CD4-positive, alpha-beta T cell (primary cell): Measurements from ENCODE around the gene SAA1. TPM values are rescaled to one million over a fixed set of nuclear protein-coding genes. Genes with fewer than 3 reads are reported as not detected.

Source experiments
- ATAC-seq: fragments of 200-7000 bp; cut with Tn5 transposase; one replicate; pipeline ENCODE4 v1.10.0; 2022; ENCODE audit warnings: mild to moderate bottlenecking; ENCODE audit not compliant: poor library complexity
- CTCF ChIA-PET: fragments of 350-600 bp; sonication (Branson Sonifier 250); formaldehyde crosslinking; loops from one replicate; lab custom pipeline; 2021; ENCODE audit warnings: antibody characterized with exemption, inconsistent platforms; lab: Charles Lee
- POLR2A ChIA-PET: fragments of 350-600 bp; sonication (Branson Sonifier 250); formaldehyde crosslinking; loops from one replicate; lab custom pipeline; 2021; ENCODE audit warnings: antibody characterized with exemption, inconsistent platforms; lab: Charles Lee
- DNase-seq, 14 experiments: peaks; one replicate each; pipeline ENCODE4 v3.0.0-alpha.2; 2013 to 2020; ENCODE audit warnings: mixed read lengths in 2 of 14
- H3K27ac ChIP-seq, 2 donors: one replicate each; pipeline versions ENCODE4 v1.5.1 to v1.7.0; 2013; ENCODE audit warnings: low read length in 2 of 2, low read depth in 1 of 2, mild to moderate bottlenecking in 1 of 2
- H3K27me3 ChIP-seq, 2 experiments: 1 replicate in 1 of 2; 2 replicates in 1 of 2; pipeline versions ENCODE4 v1.6.1 to v1.7.0; 2013; ENCODE audit warnings: low read length in 2 of 2, control low read depth in 1 of 2, mild to moderate bottlenecking in 1 of 2, moderate library complexity in 1 of 2; ENCODE audit not compliant: insufficient read depth in 2 of 2, control insufficient read depth in 1 of 2
- H3K36me3 ChIP-seq: one replicate; pipeline ENCODE4 v1.6.1; 2013; ENCODE audit warnings: low read length, control low read depth; ENCODE audit not compliant: insufficient read depth
- H3K4me1 ChIP-seq: one replicate; pipeline ENCODE4 v1.6.1; 2013; ENCODE audit warnings: low read length, control low read depth; ENCODE audit not compliant: insufficient read depth
- H3K4me3 ChIP-seq: one replicate; pipeline ENCODE4 v1.5.1; 2013; ENCODE audit warnings: mild to moderate bottlenecking, low read length, moderate library complexity
- H3K9me3 ChIP-seq, 2 experiments: 1 replicate in 1 of 2; 2 replicates in 1 of 2; pipeline versions ENCODE4 v1.6.1 to v1.7.0; 2013; ENCODE audit warnings: low read length in 2 of 2, mild to moderate bottlenecking in 2 of 2, control low read depth in 1 of 2, moderate library complexity in 1 of 2; ENCODE audit not compliant: control insufficient read depth in 1 of 2, insufficient read depth in 1 of 2
- H3K27ac Mint-ChIP-seq: one replicate; pipeline ENCODE4 v1.8.0; 2020; ENCODE audit warnings: mixed read lengths
- H3K27me3 Mint-ChIP-seq: one replicate; pipeline ENCODE4 v1.8.0; 2021; ENCODE audit warnings: mixed read lengths
- H3K36me3 Mint-ChIP-seq: one replicate; pipeline ENCODE4 v1.8.0; 2021; ENCODE audit warnings: low read depth, mixed read lengths
- H3K4me1 Mint-ChIP-seq: one replicate; pipeline ENCODE4 v1.8.0; 2021; ENCODE audit warnings: low read depth, mixed read lengths
- H3K4me3 Mint-ChIP-seq: one replicate; pipeline ENCODE4 v1.8.0; 2020; ENCODE audit warnings: mild to moderate bottlenecking, mixed read lengths
- H3K9me3 Mint-ChIP-seq: one replicate; pipeline ENCODE4 v1.8.0; 2020; ENCODE audit warnings: mixed read lengths
- intact Hi-C, 2 experiments: fragments of 100-400 bp; cut with DNase I in 1 of 2; cut with micrococcal nuclease in 1 of 2; formaldehyde crosslinking; loops; one replicate each; pipeline versions ENCODE4 v1.15.1 to v1.9.0; 2023 to 2025; cut with DNase I, micrococcal nuclease
- total RNA-seq, 174 experiments: library from RNA in 2 of 174; stranded (reverse) in 2 of 174; gene quantifications; one replicate each; pipeline ENCODE4 v1.2.3 and lab custom pipeline; 2021 to 2026
- TF ChIP-seq, protein P1 (sequence below): fragments of 200-600 bp; IDR thresholded peaks from one replicate; pipeline ENCODE4 v1.8.0; 2022; ENCODE audit warnings: antibody characterized with exemption, mild to moderate bottlenecking

SAA1 gene
- total RNA-seq, 2 experiments from 2014 or later = not detected

DNA sequence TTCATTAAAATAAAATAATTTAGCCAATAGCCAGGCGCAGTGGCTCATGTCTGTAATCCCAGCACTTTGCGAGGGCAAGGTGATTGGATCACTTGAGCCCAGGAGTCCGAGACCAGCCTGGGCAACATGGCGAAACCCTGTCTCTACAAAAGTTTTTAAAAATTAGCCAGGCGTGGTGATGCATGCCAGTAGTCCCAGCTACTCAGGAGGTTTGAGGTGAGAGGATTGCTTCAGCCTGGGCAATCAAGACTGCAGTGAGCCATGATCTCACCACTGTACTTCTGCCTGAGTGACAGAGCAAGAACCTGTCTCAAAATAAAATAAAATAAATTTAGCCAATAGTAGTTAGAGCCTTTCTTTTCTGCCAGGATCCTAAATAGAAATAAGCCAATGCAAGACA lies 43.6 kb downstream of the SAA1 start:
- Mint-ChIP-seq H3K4me1 (no peaks in the 10 kb centered on the region), H3K4me3 (no peak overlapping the region), H3K27ac (no peak overlapping the region), H3K27me3 (no peaks in the 10 kb centered on the region), H3K36me3 (peaks cover 78% of the 10 kb centered on the region), H3K9me3 (no peaks in the 10 kb centered on the region)
- ChIA-PET CTCF (no interaction called here), POLR2A (no interaction called here)
- peaks cover 65% of the 10 kb centered on the region for H3K36me3 ChIP-seq
- H3K4me3 ChIP-seq = no peak overlapping the region
- H3K27ac ChIP-seq = no peak overlapping the region
- TF ChIP-seq, protein P1, sequence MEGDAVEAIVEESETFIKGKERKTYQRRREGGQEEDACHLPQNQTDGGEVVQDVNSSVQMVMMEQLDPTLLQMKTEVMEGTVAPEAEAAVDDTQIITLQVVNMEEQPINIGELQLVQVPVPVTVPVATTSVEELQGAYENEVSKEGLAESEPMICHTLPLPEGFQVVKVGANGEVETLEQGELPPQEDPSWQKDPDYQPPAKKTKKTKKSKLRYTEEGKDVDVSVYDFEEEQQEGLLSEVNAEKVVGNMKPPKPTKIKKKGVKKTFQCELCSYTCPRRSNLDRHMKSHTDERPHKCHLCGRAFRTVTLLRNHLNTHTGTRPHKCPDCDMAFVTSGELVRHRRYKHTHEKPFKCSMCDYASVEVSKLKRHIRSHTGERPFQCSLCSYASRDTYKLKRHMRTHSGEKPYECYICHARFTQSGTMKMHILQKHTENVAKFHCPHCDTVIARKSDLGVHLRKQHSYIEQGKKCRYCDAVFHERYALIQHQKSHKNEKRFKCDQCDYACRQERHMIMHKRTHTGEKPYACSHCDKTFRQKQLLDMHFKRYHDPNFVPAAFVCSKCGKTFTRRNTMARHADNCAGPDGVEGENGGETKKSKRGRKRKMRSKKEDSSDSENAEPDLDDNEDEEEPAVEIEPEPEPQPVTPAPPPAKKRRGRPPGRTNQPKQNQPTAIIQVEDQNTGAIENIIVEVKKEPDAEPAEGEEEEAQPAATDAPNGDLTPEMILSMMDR = no peak
- no peaks in the 10 kb centered on the region for H3K27me3 ChIP-seq
- H3K4me1 ChIP-seq = no peaks in the 10 kb centered on the region
- DNase-seq = no peak
- ATAC-seq = no peak
- H3K9me3 ChIP-seq = no peaks in the 10 kb centered on the region
- intact Hi-C loops = loop anchor here in 1 of 2 experiments (10.0 kb wide), 1 partner anchor 425 kb away; no protein-coding TSS in a partner anchor

GRCh38 chr11:18310800-18311340 lies 44.8 kb downstream of the SAA1 start:
- POLR2A ChIA-PET = no interaction called here
- Mint-ChIP-seq H3K27ac (no peak overlapping the region), H3K9me3 (no peaks in the 10 kb centered on the region), H3K27me3 (no peaks in the 10 kb centered on the region), H3K36me3 (peaks cover 78% of the 10 kb centered on the region), H3K4me1 (no peaks in the 10 kb centered on the region), H3K4me3 (no peak overlapping the region)
- CTCF ChIA-PET = interaction anchor here (0.6 kb wide), 1 partner anchor 299 kb away, joined by 3 read pairs; no protein-coding TSS in a partner anchor
- DNase-seq (peak in 3 of 14 experiments; percentile 19 to 48 (median 37)), ATAC-seq (no peak)
- Histone ChIP-seq H3K4me3 (no peak overlapping the region), H3K27ac (no peak overlapping the region), H3K27me3 (no peaks in the 10 kb centered on the region), H3K4me1 (no peaks in the 10 kb centered on the region), H3K36me3 (peaks cover 54% of the 10 kb centered on the region), H3K9me3 (no peaks in the 10 kb centered on the region)
- intact Hi-C loops = no loop called here
- TF ChIP-seq, protein P1 = no peak

- Histone ChIP-seq H3K4me3 (no peak overlapping the region), H3K36me3 (peaks cover 43% of the 10 kb centered on the region), H3K9me3 (no peaks in the 10 kb centered on the region), H3K27me3 (no peaks in the 10 kb centered on the region), H3K27ac (no peak overlapping the region), H3K4me1 (no peaks in the 10 kb centered on the region)
- Mint-ChIP-seq H3K9me3 (no peaks in the 10 kb centered on the region), H3K27ac (no peak overlapping the region), H3K4me3 (no peak overlapping the region), H3K27me3 (no peaks in the 10 kb centered on the region), H3K36me3 (peaks cover 73% of the 10 kb centered on the region), H3K4me1 (no peaks in the 10 kb centered on the region)
- TF ChIP-seq, protein P1 = no peak
- no peak for ATAC-seq
- intact Hi-C loops = no loop called here
- no peak for DNase-seq
- CTCF ChIA-PET = no interaction called here
- POLR2A ChIA-PET = no interaction called here
Measured at GRCh38 chr11:18312012-18312411, 45.9 kb downstream of the SAA1 start.
